ENCODE results near the gene SNAI3. TPM values are rescaled to one million over a fixed set of nuclear protein-coding genes. Genes with fewer than 3 reads are reported as not detected.

Gene SNAI3
- total and polyA plus RNA-seq, 2 of the 8 experiments (the other 6 are each of a cell fraction or from before 2014, with no cell fraction given) = 8.5 to 13.3 TPM

DNA sequence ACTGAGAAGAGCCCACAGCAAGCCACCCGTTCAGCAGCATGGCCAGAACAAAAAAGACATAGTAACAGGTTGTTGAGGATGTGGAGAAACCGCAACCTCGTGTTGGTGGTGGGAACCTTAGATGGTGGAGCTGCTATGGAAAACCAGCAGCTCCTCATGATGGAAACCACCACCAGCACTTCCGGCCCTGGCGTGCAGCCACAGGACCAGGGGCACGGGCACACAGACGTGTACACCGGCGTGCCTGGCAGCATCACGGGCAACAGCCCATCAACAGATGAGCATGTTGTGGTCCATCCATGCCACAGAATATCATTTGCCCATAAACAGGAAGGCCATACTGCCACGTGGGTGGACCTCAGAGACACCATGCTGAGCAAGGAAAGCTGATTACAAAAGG, 31.9 kb upstream of the SNAI3 start (continued):
- TF ChIP-seq, protein P1, sequence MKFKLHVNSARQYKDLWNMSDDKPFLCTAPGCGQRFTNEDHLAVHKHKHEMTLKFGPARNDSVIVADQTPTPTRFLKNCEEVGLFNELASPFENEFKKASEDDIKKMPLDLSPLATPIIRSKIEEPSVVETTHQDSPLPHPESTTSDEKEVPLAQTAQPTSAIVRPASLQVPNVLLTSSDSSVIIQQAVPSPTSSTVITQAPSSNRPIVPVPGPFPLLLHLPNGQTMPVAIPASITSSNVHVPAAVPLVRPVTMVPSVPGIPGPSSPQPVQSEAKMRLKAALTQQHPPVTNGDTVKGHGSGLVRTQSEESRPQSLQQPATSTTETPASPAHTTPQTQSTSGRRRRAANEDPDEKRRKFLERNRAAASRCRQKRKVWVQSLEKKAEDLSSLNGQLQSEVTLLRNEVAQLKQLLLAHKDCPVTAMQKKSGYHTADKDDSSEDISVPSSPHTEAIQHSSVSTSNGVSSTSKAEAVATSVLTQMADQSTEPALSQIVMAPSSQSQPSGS (IDR thresholded peaks at IDR 0.05; ENCODE audit: low read length) = no peak

All from H1 (cell line).